ENCODE data around the gene AQP9. TPM values are rescaled to one million over a fixed set of nuclear protein-coding genes. Genes with fewer than 3 reads are reported as not detected.

Gene AQP9
- total and polyA plus RNA-seq, 12 donors: 0.22 to 2.8 (median 0.84) TPM; not detected in 1

DNA sequence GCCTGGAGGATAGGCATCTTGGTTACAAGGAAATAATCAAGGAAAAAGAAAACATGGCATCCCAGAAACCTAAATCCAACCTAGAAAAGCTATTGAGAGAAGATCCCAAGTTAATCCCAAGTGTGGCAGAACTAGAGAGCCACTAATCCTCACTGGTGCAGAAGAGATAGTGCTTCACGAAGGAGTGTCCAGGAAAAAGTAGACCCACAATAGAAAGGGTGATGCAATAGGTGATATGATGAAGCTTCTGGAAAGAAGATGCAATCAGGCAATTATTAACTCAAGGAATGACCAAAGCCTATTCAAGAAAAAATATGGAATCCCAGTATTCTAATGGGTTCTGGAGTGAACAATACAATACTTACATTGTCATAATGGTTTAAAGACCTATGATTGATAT lies 95.2 kb downstream of the AQP9 start:
- DNase-seq: no peak
- no peaks in the 10 kb centered on the region for H3K4me1 ChIP-seq (replicated peaks in 1 of 2)
- no peak for TF ChIP-seq CTCF (IDR thresholded peaks at IDR 0.05)
- TF ChIP-seq POLR2A (IDR thresholded peaks at IDR 0.05): no peak
- H3K36me3 ChIP-seq (replicated peaks in 1 of 2): no peaks in the 10 kb centered on the region
- no peaks in the 10 kb centered on the region for H3K27me3 ChIP-seq
- no peak overlapping the region for H3K27ac ChIP-seq
- H3K4me3 ChIP-seq: no peak overlapping the region
- 87 to 97% (median 93%) methylated on average over 1 of the region's 1 CpG for WGBS, 4 donors
- no peaks in the 10 kb centered on the region for H3K9me3 ChIP-seq (replicated peaks in 1 of 3)
- intact Hi-C loops (cut with DNase I): no loop called here

Small RNAs within 50 kb of the gene (small RNA-seq; reads per million reads assigned to genes)
- 0 reads per million in 2 donors for gene MTCO3P23

Other genes starting within 250 kb of the AQP9 start
- 100 to 1,000 TPM in 1 of 9 donors, 10 to 100 TPM in 4, 1 to 10 TPM in 4; 2.1 to 277 (median 11.3) TPM for gene ALDH1A2, start 72.7 kb upstream of the AQP9 start, total RNA-seq
- 1 to 10 TPM; 1.8 to 8.5 (median 5.5) TPM for gene ALDH1A2, start 72.7 kb upstream of the AQP9 start, polyA plus RNA-seq